ENCODE data around the gene APLF. TPM values are rescaled to one million over a fixed set of nuclear protein-coding genes. Genes with fewer than 3 reads are reported as not detected.
A peak's percentile ranks its signal among the peaks of the same experiment; 100 is the strongest.
"Not testable (repeated sequence)": the region's sequence is repeated elsewhere in the genome, so short reads cannot be mapped to it uniquely, and the experiment has no call there.

Gene APLF
- total and polyA plus RNA-seq, 5 donors from 2014 or later, result 1.5 to 3.9 (median 2.2) TPM

GRCh38 chr2:68434981-68435380 lies 32.4 kb upstream of the APLF start:
- H3K27ac Mint-ChIP-seq, result no peak overlapping the region
- H3K27ac ChIP-seq (ENCODE audit: insufficient read depth, low read length, poor library complexity, severe bottlenecking), result no peak overlapping the region
- ATAC-seq (ENCODE audit: low read depth in 2 of 2) (no peak), DNase-seq (no peak)
- no peaks in the 10 kb centered on the region for H3K36me3 Mint-ChIP-seq
- H3K4me3 ChIP-seq (ENCODE audit: low read depth, low read length), result no peak overlapping the region
- H3K4me3 Mint-ChIP-seq, result no peak overlapping the region
- no peaks in the 10 kb centered on the region for H3K36me3 ChIP-seq (ENCODE audit: control insufficient read depth, insufficient read depth, low read length)
- no peaks in the 10 kb centered on the region for H3K27me3 ChIP-seq (ENCODE audit: control insufficient read depth, insufficient read depth, low read length)
- peaks cover 0 to 6% (median 2%) of the 10 kb centered on the region in 4 donors for H3K4me1 Mint-ChIP-seq
- no peaks in the 10 kb centered on the region for H3K9me3 Mint-ChIP-seq
- no peaks in the 10 kb centered on the region for H3K4me1 ChIP-seq (ENCODE audit: control insufficient read depth, insufficient read depth, low read length, poor library complexity, severe bottlenecking)
- no peaks in the 10 kb centered on the region for H3K9me3 ChIP-seq (ENCODE audit: control insufficient read depth in 2 of 2, low read length in 2 of 2)
- no peaks in the 10 kb centered on the region for H3K27me3 Mint-ChIP-seq

GRCh38 chr2:68435615-68436014 lies 31.8 kb upstream of the APLF start:
- no peaks in the 10 kb centered on the region for H3K36me3 ChIP-seq (ENCODE audit: control insufficient read depth, insufficient read depth, low read length)
- H3K4me3 ChIP-seq (ENCODE audit: low read depth, low read length), result no peak overlapping the region
- Mint-ChIP-seq H3K36me3 (no peaks in the 10 kb centered on the region), H3K4me3 (no peak overlapping the region), H3K4me1 (peaks cover 3 to 11% (median 5%) of the 10 kb centered on the region in 4 donors), H3K27ac (no peak overlapping the region), H3K9me3 (no peaks in the 10 kb centered on the region), H3K27me3 (no peaks in the 10 kb centered on the region)
- no peaks in the 10 kb centered on the region for H3K9me3 ChIP-seq (ENCODE audit: control insufficient read depth in 2 of 2, low read length in 2 of 2)
- ATAC-seq (ENCODE audit: low read depth in 2 of 2) (no peak), DNase-seq (no peak)
- no peaks in the 10 kb centered on the region for H3K27me3 ChIP-seq (ENCODE audit: control insufficient read depth, insufficient read depth, low read length)
- no peak overlapping the region for H3K27ac ChIP-seq (ENCODE audit: insufficient read depth, low read length, poor library complexity, severe bottlenecking)
- H3K4me1 ChIP-seq (ENCODE audit: control insufficient read depth, insufficient read depth, low read length, poor library complexity, severe bottlenecking), result no peaks in the 10 kb centered on the region

DNA sequence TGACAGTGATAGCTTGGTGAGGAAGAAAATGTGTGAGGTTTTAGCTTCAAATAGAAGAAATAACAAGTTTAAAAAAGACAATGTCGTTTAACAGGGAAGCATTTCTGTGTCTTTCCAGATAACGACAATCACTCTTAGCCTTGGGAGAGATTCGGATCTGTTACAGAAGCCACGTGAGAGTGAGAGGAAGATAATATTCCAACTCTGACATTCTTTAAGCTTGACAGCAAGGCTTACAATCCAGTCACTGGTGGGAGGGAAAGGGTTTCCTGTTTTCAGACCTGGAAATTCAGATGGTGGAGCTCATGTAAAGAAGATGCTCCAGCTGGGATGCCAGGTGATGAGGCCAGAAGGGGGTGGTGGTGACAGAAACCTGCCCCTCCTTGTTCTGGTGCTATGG lies 31.1 kb upstream of the APLF start:
- Mint-ChIP-seq H3K27ac (peak overlapping the region in 1 of 3 donors; percentile 47), H3K9me3 (no peaks in the 10 kb centered on the region), H3K4me3 (no peak overlapping the region), H3K4me1 (peaks cover 6 to 13% (median 7%) of the 10 kb centered on the region in 4 donors), H3K27me3 (no peaks in the 10 kb centered on the region), H3K36me3 (no peaks in the 10 kb centered on the region)
- Histone ChIP-seq H3K27ac (ENCODE audit: insufficient read depth, low read length, poor library complexity, severe bottlenecking) (no peak overlapping the region), H3K27me3 (ENCODE audit: control insufficient read depth, insufficient read depth, low read length) (no peaks in the 10 kb centered on the region), H3K36me3 (ENCODE audit: control insufficient read depth, insufficient read depth, low read length) (no peaks in the 10 kb centered on the region), H3K9me3 (ENCODE audit: control insufficient read depth in 2 of 2, low read length in 2 of 2) (no peaks in the 10 kb centered on the region), H3K4me3 (ENCODE audit: low read depth, low read length) (no peak overlapping the region), H3K4me1 (ENCODE audit: control insufficient read depth, insufficient read depth, low read length, poor library complexity, severe bottlenecking) (peaks cover 4% of the 10 kb centered on the region)
- ATAC-seq (ENCODE audit: low read depth in 2 of 2) (no peak), DNase-seq (no peak)

GRCh38 chr2:68438455-68439303 lies 28.7 kb upstream of the APLF start:
- no peaks in the 10 kb centered on the region for H3K9me3 Mint-ChIP-seq
- Histone ChIP-seq H3K4me1 (ENCODE audit: control insufficient read depth, insufficient read depth, low read length, poor library complexity, severe bottlenecking) (peaks cover 11% of the 10 kb centered on the region), H3K9me3 (ENCODE audit: control insufficient read depth in 2 of 2, low read length in 2 of 2) (no peaks in the 10 kb centered on the region), H3K27ac (ENCODE audit: insufficient read depth, low read length, poor library complexity, severe bottlenecking) (no peak overlapping the region), H3K27me3 (ENCODE audit: control insufficient read depth, insufficient read depth, low read length) (no peaks in the 10 kb centered on the region), H3K4me3 (ENCODE audit: low read depth, low read length) (no peak overlapping the region), H3K36me3 (ENCODE audit: control insufficient read depth, insufficient read depth, low read length) (no peaks in the 10 kb centered on the region)
- DNase-seq (no peak), ATAC-seq (ENCODE audit: low read depth in 2 of 2) (no peak)
- peaks cover 11 to 18% (median 13%) of the 10 kb centered on the region in 4 donors for H3K4me1 Mint-ChIP-seq
- H3K36me3 Mint-ChIP-seq, result no peaks in the 10 kb centered on the region
- no peak overlapping the region for H3K4me3 Mint-ChIP-seq
- peaks cover 4% of the 10 kb centered on the region for H3K27me3 Mint-ChIP-seq
- H3K27ac Mint-ChIP-seq, result peak overlapping the region in 1 of 3 donors; percentile 19

- Mint-ChIP-seq H3K36me3 (no peaks in the 10 kb centered on the region), H3K27ac (peak overlapping the region in 2 of 3 donors; percentile 70 to 87), H3K27me3 (peaks cover 4% of the 10 kb centered on the region), H3K9me3 (no peaks in the 10 kb centered on the region), H3K4me1 (peaks cover 11 to 14% (median 13%) of the 10 kb centered on the region in 4 donors), H3K4me3 (peak overlapping the region in 1 of 4 donors; percentile 3)
- Histone ChIP-seq H3K27ac (ENCODE audit: insufficient read depth, low read length, poor library complexity, severe bottlenecking) (peak overlapping the region; percentile 53), H3K27me3 (ENCODE audit: control insufficient read depth, insufficient read depth, low read length) (no peaks in the 10 kb centered on the region), H3K4me1 (ENCODE audit: control insufficient read depth, insufficient read depth, low read length, poor library complexity, severe bottlenecking) (peaks cover 11% of the 10 kb centered on the region), H3K4me3 (ENCODE audit: low read depth, low read length) (no peak overlapping the region), H3K36me3 (ENCODE audit: control insufficient read depth, insufficient read depth, low read length) (no peaks in the 10 kb centered on the region), H3K9me3 (ENCODE audit: control insufficient read depth in 2 of 2, low read length in 2 of 2) (no peaks in the 10 kb centered on the region)
- DNase-seq (peak; percentile 75 to 88 (median 83)), ATAC-seq (ENCODE audit: low read depth in 2 of 2) (peak; percentile 90 to 92)
Observed at GRCh38 chr2:68441179-68441993, 26.0 kb upstream of the APLF start.

DNA sequence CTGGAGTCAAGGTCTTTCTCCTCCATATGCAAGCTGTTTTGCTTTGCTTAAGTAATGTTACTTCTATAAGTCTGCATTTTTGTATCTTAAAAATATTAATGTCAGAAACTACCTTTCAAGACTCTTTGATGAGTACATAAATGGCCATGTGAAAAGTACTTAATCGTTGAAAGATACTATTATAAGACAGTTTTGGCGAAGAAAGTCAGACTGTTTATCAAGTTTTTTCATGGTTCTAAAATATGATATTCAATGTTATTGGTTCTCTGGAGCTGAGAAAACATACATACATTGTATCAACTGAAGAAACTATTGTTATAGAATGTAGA lies 25.4 kb upstream of the APLF start:
- peaks cover 4% of the 10 kb centered on the region for H3K27me3 Mint-ChIP-seq
- H3K9me3 Mint-ChIP-seq, result peaks cover 0 to under 1% (median 0%) of the 10 kb centered on the region in 7 donors
- H3K4me1 Mint-ChIP-seq, result peaks cover 11 to 14% (median 13%) of the 10 kb centered on the region in 4 donors
- H3K27ac ChIP-seq (ENCODE audit: insufficient read depth, low read length, poor library complexity, severe bottlenecking), result no peak overlapping the region
- H3K36me3 Mint-ChIP-seq, result no peaks in the 10 kb centered on the region
- H3K9me3 ChIP-seq (ENCODE audit: control insufficient read depth in 2 of 2, low read length in 2 of 2), result no peaks in the 10 kb centered on the region
- no peak overlapping the region for H3K27ac Mint-ChIP-seq
- DNase-seq (no peak), ATAC-seq (ENCODE audit: low read depth in 2 of 2) (no peak)
- H3K4me3 Mint-ChIP-seq, result no peak overlapping the region
- H3K27me3 ChIP-seq (ENCODE audit: control insufficient read depth, insufficient read depth, low read length), result no peaks in the 10 kb centered on the region
- peaks cover 11% of the 10 kb centered on the region for H3K4me1 ChIP-seq (ENCODE audit: control insufficient read depth, insufficient read depth, low read length, poor library complexity, severe bottlenecking)
- no peak overlapping the region for H3K4me3 ChIP-seq (ENCODE audit: low read depth, low read length)
- no peaks in the 10 kb centered on the region for H3K36me3 ChIP-seq (ENCODE audit: control insufficient read depth, insufficient read depth, low read length)

- H3K36me3 ChIP-seq (ENCODE audit: control insufficient read depth, insufficient read depth, low read length); H3K9me3 ChIP-seq (ENCODE audit: control insufficient read depth in 2 of 2, low read length in 2 of 2); H3K4me1 Mint-ChIP-seq; H3K27ac ChIP-seq (ENCODE audit: insufficient read depth, low read length, poor library complexity, severe bottlenecking); H3K4me1 ChIP-seq (ENCODE audit: control insufficient read depth, insufficient read depth, low read length, poor library complexity, severe bottlenecking); ATAC-seq (ENCODE audit: low read depth in 2 of 2); DNase-seq; H3K27me3 Mint-ChIP-seq; H3K4me3 Mint-ChIP-seq; H3K4me3 ChIP-seq (ENCODE audit: low read depth, low read length); H3K27ac Mint-ChIP-seq; H3K36me3 Mint-ChIP-seq; H3K9me3 Mint-ChIP-seq; H3K27me3 ChIP-seq (ENCODE audit: control insufficient read depth, insufficient read depth, low read length): not testable (repeated sequence)
Observed at GRCh38 chr2:68446425-68446824, 21.0 kb upstream of the APLF start.
